HFFc6 (cell line): ENCODE measurements around the gene EPB41L5. TPM values are rescaled to one million over a fixed set of nuclear protein-coding genes. Genes with fewer than 3 reads are reported as not detected.

Source experiments
- DNase-seq: peaks from one replicate; pipeline ENCODE4 v3.0.0-alpha.2; 2018
- H3K27ac Mint-ChIP-seq: 2 replicates; pipeline ENCODE4 v1.8.0; 2020; ENCODE audit warnings: mild to moderate bottlenecking, mixed read lengths
- H3K27me3 Mint-ChIP-seq: 2 replicates; pipeline ENCODE4 v1.8.0; 2021; ENCODE audit warnings: mild to moderate bottlenecking, moderate library complexity, mixed read lengths; ENCODE audit not compliant: insufficient read depth
- H3K36me3 Mint-ChIP-seq: 2 replicates; pipeline ENCODE4 v1.8.0; 2021; ENCODE audit warnings: low read depth, mixed read lengths
- H3K4me1 Mint-ChIP-seq: 2 replicates; pipeline ENCODE4 v1.8.0; 2020; ENCODE audit warnings: low read depth, mixed read lengths
- H3K4me3 Mint-ChIP-seq: 2 replicates; pipeline ENCODE4 v1.8.0; 2020; ENCODE audit warnings: mild to moderate bottlenecking, moderate library complexity, mixed read lengths
- H3K9me3 Mint-ChIP-seq: 2 replicates; pipeline ENCODE4 v1.8.0; 2020; ENCODE audit warnings: mild to moderate bottlenecking, mixed read lengths
- total RNA-seq, 6 experiments: library from RNA; stranded (reverse); fragmentation: NEBNext Ultra II Directional; extraction: Animal tissue kit (Norgen Biotek cat#: 25700); gene quantifications; 2 replicates in 1 of 6; 3 replicates in 5 of 6; pipeline ENCODE4 v1.2.3, GENCODE V29; 2021
- TF ChIP-seq, protein P1 (sequence below): fragments of 200-600 bp; sonication (generic); IDR thresholded peaks from 2 replicates; pipeline ENCODE4 v1.5.0; 2021; ENCODE audit warnings: antibody characterized with exemption, mild to moderate bottlenecking

The EPB41L5 gene
- total RNA-seq, 6 experiments from 2014 or later: 0.63 to 1.3 (median 0.92) TPM

DNA sequence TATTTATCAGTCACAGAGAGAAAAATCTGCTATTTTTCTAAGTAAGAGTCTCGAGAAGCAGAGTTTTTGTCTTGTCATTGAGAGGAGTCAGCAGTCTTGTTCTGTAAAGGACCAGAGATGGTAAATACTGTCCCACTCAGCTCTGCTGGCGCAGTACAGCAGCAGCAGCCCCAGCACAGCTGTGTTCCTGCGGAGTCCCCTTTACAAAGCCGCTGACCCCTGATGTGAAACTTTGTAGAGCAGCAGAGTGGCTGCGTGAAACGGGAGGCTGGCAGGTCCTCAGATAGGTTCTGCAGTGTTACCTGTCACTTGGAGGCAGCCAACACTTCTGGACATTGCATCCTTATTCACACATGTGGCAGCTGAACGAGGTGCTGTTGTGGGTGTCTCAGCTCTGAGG, 165.1 kb downstream of the EPB41L5 start:
- TF ChIP-seq, protein P1, sequence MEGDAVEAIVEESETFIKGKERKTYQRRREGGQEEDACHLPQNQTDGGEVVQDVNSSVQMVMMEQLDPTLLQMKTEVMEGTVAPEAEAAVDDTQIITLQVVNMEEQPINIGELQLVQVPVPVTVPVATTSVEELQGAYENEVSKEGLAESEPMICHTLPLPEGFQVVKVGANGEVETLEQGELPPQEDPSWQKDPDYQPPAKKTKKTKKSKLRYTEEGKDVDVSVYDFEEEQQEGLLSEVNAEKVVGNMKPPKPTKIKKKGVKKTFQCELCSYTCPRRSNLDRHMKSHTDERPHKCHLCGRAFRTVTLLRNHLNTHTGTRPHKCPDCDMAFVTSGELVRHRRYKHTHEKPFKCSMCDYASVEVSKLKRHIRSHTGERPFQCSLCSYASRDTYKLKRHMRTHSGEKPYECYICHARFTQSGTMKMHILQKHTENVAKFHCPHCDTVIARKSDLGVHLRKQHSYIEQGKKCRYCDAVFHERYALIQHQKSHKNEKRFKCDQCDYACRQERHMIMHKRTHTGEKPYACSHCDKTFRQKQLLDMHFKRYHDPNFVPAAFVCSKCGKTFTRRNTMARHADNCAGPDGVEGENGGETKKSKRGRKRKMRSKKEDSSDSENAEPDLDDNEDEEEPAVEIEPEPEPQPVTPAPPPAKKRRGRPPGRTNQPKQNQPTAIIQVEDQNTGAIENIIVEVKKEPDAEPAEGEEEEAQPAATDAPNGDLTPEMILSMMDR: no peak
- H3K4me1 Mint-ChIP-seq: no peaks in the 10 kb centered on the region; the same call in 1 of the 2 replicates
- H3K27ac Mint-ChIP-seq: no peak overlapping the region
- no peaks in the 10 kb centered on the region for H3K9me3 Mint-ChIP-seq
- DNase-seq: no peak
- no peak overlapping the region for H3K4me3 Mint-ChIP-seq
- no peaks in the 10 kb centered on the region for H3K36me3 Mint-ChIP-seq
- peaks cover 22% of the 10 kb centered on the region for H3K27me3 Mint-ChIP-seq

DNA sequence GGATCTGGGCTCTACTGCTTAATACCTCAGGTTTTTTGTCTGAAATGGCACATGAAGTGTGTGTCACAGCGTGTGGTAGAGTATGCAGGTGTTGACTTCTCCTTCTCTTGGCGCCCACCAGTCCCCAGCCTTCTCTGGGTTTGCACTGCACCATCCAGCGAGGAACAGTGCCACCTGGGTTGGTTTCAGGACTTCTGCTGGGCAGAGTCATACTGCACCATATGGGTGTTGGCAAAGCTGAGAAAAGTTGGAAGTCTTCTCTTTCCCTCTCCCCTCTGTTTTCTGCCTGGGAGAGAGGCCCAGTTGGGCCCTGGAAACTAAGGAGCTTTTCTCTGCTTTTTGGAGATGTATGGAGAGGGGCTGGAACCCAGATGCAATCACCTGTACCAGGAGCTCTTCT, 166.5 kb downstream of the EPB41L5 start:
- no peaks in the 10 kb centered on the region for H3K36me3 Mint-ChIP-seq
- TF ChIP-seq, protein P1: no peak
- no peak overlapping the region for H3K4me3 Mint-ChIP-seq
- no peak overlapping the region for H3K27ac Mint-ChIP-seq
- no peak for DNase-seq
- no peaks in the 10 kb centered on the region for H3K9me3 Mint-ChIP-seq
- H3K27me3 Mint-ChIP-seq: peaks cover 15% of the 10 kb centered on the region
- no peaks in the 10 kb centered on the region; the same call in 1 of the 2 replicates for H3K4me1 Mint-ChIP-seq

DNA sequence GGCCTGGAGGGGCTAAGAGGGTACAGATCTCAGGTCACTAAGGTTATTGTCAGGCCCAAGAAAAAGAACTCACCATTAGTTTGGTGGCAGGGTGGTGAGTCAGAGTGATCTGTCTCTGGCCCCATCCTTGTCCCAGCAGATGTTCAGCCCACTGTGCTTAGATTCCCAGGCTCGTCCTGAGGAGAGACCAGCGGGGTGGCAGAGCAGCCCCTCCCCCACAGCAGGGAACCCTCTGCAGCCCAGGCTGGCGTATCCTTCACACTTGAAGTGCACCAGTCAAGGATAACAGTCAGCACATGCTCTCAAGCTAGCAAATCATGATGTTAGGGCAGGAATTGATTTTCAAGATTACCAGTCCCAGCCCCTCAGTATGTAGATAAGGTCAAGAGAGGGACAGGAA, 167.2 kb downstream of the EPB41L5 start:
- DNase-seq: no peak
- Mint-ChIP-seq H3K4me3 (no peak overlapping the region), H3K36me3 (no peaks in the 10 kb centered on the region), H3K4me1 (no peaks in the 10 kb centered on the region; the same call in 1 of the 2 replicates), H3K27ac (no peak overlapping the region), H3K9me3 (no peaks in the 10 kb centered on the region), H3K27me3 (peaks cover 16% of the 10 kb centered on the region)
- TF ChIP-seq, protein P1: no peak

DNA sequence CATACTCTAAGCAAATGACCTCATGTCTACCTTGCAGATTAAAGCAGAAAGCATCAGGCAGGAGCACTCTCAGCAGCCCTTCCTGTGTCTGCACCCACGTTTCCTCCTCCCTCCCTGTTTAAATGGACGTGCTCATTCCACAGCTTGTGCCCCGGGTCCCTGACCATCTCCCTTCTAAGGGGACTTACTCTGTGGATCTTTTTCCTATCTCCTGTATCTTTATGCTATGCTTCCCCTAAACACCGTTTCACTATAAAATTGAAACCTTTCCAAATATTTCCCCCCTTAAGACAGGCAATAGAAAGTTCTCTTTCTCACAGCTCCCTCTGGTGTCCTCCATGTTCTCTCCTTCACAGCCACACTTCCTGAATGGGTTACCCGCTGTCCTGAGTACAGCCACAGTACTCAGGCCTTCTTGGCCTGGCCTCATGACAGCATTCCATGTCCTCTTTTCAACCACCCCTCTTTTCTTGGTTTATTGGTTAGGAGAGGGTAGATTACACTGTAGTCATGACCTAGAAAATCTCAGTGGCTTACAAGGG, 169.2 kb downstream of the EPB41L5 start:
- DNase-seq: no peak
- Mint-ChIP-seq H3K36me3 (no peaks in the 10 kb centered on the region), H3K27me3 (peaks cover 17% of the 10 kb centered on the region), H3K4me1 (no peaks in the 10 kb centered on the region; the same call in 1 of the 2 replicates), H3K9me3 (no peaks in the 10 kb centered on the region), H3K27ac (no peak overlapping the region), H3K4me3 (no peak overlapping the region)
- TF ChIP-seq, protein P1: peak; percentile 24; the same call in 1 of the 2 replicates

DNA sequence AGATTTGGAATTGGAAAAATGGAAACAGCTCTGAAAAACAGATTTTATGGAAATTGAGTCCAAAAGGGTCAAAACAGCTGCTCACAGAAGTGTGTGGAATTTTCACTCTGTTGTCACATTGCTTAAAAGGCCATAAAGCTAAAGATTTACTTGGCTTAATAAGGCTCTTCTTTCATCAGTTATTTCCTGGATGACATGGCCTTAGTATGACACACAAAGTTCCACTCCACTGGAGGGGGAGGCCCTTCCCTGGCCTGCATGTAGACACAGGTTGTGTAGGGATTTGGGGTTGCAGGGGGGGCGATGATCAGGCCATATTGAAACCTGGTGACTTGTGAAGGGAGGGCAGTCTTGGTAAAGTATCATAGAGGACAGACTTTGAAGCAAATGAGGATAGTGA, 176.3 kb downstream of the EPB41L5 start:
- H3K4me3 Mint-ChIP-seq: no peak overlapping the region
- peaks cover 8% of the 10 kb centered on the region for H3K27me3 Mint-ChIP-seq
- TF ChIP-seq, protein P1: no peak
- H3K4me1 Mint-ChIP-seq: no peaks in the 10 kb centered on the region
- H3K27ac Mint-ChIP-seq: no peak overlapping the region
- no peak for DNase-seq
- H3K9me3 Mint-ChIP-seq: peaks cover 13% of the 10 kb centered on the region
- H3K36me3 Mint-ChIP-seq: no peaks in the 10 kb centered on the region

DNA sequence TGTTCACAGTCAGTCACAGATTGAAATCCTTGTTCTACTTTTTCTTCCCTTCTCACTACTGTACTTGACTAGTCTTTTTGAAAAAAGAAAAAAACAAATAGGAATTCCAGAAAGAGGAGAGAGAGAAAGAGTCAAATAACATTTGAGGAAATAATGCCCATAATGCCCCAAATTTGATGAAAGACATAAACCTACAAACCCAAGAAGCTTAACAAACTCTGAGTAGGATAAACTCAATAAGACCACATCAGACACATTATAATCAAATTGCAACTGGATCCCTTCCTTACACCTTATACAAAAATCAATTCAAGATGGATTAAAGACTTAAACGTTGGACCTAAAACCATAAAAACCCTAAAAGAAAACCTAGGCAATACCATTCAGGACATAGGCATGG, 179.4 kb downstream of the EPB41L5 start:
- Mint-ChIP-seq H3K27ac (no peak overlapping the region), H3K9me3 (peaks cover 13% of the 10 kb centered on the region), H3K4me1 (no peaks in the 10 kb centered on the region), H3K36me3 (peaks cover 5% of the 10 kb centered on the region; the same call in 1 of the 2 replicates), H3K4me3 (no peak overlapping the region), H3K27me3 (peaks cover 4% of the 10 kb centered on the region)
- TF ChIP-seq, protein P1: no peak
- no peak for DNase-seq
